Mucosa of descending colon (tissue), 3 donors: ENCODE results near the gene WNK3. TPM values are rescaled to one million over a fixed set of nuclear protein-coding genes. Genes with fewer than 3 reads are reported as not detected.

ENCODE experiments used
- ATAC-seq: fragments of 200-7000 bp; cut with Tn5 transposase; one replicate; pipeline ENCODE4 v1.9.1; 2020; ENCODE audit warnings: mild to moderate bottlenecking, moderate library complexity
- DNase-seq, 3 donors: peaks; one replicate each; pipeline ENCODE4 v3.0.0-alpha.2; 2020
- H3K36me3 ChIP-seq: fragments of 200-600 bp; one replicate; pipeline ENCODE4 v1.8.0; 2021; ENCODE audit warnings: low read depth, mild to moderate bottlenecking
- H3K4me1 ChIP-seq: fragments of 200-600 bp; one replicate; pipeline ENCODE4 v1.8.0; 2021; ENCODE audit warnings: low read depth, mild to moderate bottlenecking
- H3K4me3 ChIP-seq: fragments of 200-600 bp; one replicate; pipeline ENCODE4 v1.8.0; 2021; ENCODE audit warnings: mild to moderate bottlenecking
- H3K9me3 ChIP-seq: fragments of 200-600 bp; one replicate; pipeline ENCODE4 v1.8.0; 2021; ENCODE audit warnings: mild to moderate bottlenecking
- CTCF ChIP-seq: fragments of 200-600 bp; IDR thresholded peaks from one replicate; pipeline ENCODE4 v1.8.0; 2022; ENCODE audit warnings: antibody characterized with exemption, mild to moderate bottlenecking
- intact Hi-C, 2 donors: fragments of 100-400 bp; cut with DNase I in 1 of 2; cut with micrococcal nuclease in 1 of 2; formaldehyde crosslinking; loops; one replicate each; pipeline versions ENCODE4 v1.11.0 to v1.11.1; 2022; cut with DNase I, micrococcal nuclease
- total RNA-seq, 3 donors: library from RNA; stranded (reverse); fragmentation: NEBNext Ultra II Directional in 2 of 3; extraction: Animal tissue kit (Norgen Biotek cat#: 25700) in 2 of 3; gene quantifications; one replicate each; pipeline versions ENCODE4 v1.2.1 to v1.2.4, GENCODE V29; 2021 to 2023
- donor health status: DM: no; HTN: no; CAD: no; lungs with moderate emphysema.
- donor health status: DM: no; HTN: no; CAD: no.
- donor health status: DM: no; HTN: yes; CAD: no.

The WNK3 gene
- total RNA-seq, 3 donors from 2014 or later, result 0.14 to 2.0 (median 0.27) TPM

GRCh38 chrX:54301516-54301915, 56.3 kb downstream of the WNK3 start:
- TF ChIP-seq CTCF, result no peak
- Histone ChIP-seq H3K9me3 (no peaks in the 10 kb centered on the region), H3K4me1 (no peaks in the 10 kb centered on the region), H3K36me3 (no peaks in the 10 kb centered on the region), H3K4me3 (no peak overlapping the region)
- intact Hi-C loops, result no loop called here
- DNase-seq (no peak), ATAC-seq (no peak)

- no peaks in the 10 kb centered on the region for H3K36me3 ChIP-seq
Observed at GRCh38 chrX:54294306-54294705, 63.5 kb downstream of the WNK3 start.

GRCh38 chrX:54292755-54293154, 65.1 kb downstream of the WNK3 start:
- ATAC-seq, result no peak
- no peaks in the 10 kb centered on the region for H3K4me1 ChIP-seq
- intact Hi-C loops, result no loop called here
- no peak for TF ChIP-seq CTCF
- no peak for DNase-seq
- H3K36me3 ChIP-seq, result no peaks in the 10 kb centered on the region
- H3K9me3 ChIP-seq, result no peaks in the 10 kb centered on the region
- H3K4me3 ChIP-seq, result no peak overlapping the region

More at GRCh38 chrX:54294306-54294705, 63.5 kb downstream of the WNK3 start:
- Histone ChIP-seq H3K4me1 (no peaks in the 10 kb centered on the region), H3K4me3 (no peak overlapping the region), H3K9me3 (no peaks in the 10 kb centered on the region)
- TF ChIP-seq CTCF, result no peak
- DNase-seq (no peak), ATAC-seq (no peak)
- intact Hi-C loops, result no loop called here

GRCh38 chrX:54291758-54292157, 66.1 kb downstream of the WNK3 start:
- H3K36me3 ChIP-seq, result no peaks in the 10 kb centered on the region
- TF ChIP-seq CTCF, result no peak
- no peak overlapping the region for H3K4me3 ChIP-seq
- no peaks in the 10 kb centered on the region for H3K4me1 ChIP-seq
- intact Hi-C loops, result no loop called here
- H3K9me3 ChIP-seq, result no peaks in the 10 kb centered on the region
- DNase-seq (no peak), ATAC-seq (no peak)

- DNase-seq (no peak), ATAC-seq (no peak)
- Histone ChIP-seq H3K9me3 (no peaks in the 10 kb centered on the region), H3K4me3 (no peak overlapping the region), H3K4me1 (no peaks in the 10 kb centered on the region), H3K36me3 (no peaks in the 10 kb centered on the region)
- intact Hi-C loops, result no loop called here
- no peak for TF ChIP-seq CTCF
Observed at GRCh38 chrX:54288968-54289367, 68.9 kb downstream of the WNK3 start.

- DNase-seq, result no peak
- Histone ChIP-seq H3K4me1 (no peaks in the 10 kb centered on the region), H3K36me3 (no peaks in the 10 kb centered on the region), H3K9me3 (no peaks in the 10 kb centered on the region), H3K4me3 (no peak overlapping the region)
- intact Hi-C loops, result no loop called here
- TF ChIP-seq CTCF, result no peak
- ATAC-seq, result no peak
Observed at GRCh38 chrX:54288277-54288676, 69.6 kb downstream of the WNK3 start.
